ENCODE results near the gene HYCC1. TPM values are rescaled to one million over a fixed set of nuclear protein-coding genes. Genes with fewer than 3 reads are reported as not detected.
A peak's percentile ranks its signal among the peaks of the same experiment; 100 is the strongest.
"Not testable (repeated sequence)": the region's sequence is repeated elsewhere in the genome, so short reads cannot be mapped to it uniquely, and the experiment has no call there.

Gene HYCC1
- total RNA-seq: 10 to 100 TPM in 2 of 4 donors, 1 to 10 TPM in 2; 3.6 to 13.4 (median 10.2) TPM

DNA sequence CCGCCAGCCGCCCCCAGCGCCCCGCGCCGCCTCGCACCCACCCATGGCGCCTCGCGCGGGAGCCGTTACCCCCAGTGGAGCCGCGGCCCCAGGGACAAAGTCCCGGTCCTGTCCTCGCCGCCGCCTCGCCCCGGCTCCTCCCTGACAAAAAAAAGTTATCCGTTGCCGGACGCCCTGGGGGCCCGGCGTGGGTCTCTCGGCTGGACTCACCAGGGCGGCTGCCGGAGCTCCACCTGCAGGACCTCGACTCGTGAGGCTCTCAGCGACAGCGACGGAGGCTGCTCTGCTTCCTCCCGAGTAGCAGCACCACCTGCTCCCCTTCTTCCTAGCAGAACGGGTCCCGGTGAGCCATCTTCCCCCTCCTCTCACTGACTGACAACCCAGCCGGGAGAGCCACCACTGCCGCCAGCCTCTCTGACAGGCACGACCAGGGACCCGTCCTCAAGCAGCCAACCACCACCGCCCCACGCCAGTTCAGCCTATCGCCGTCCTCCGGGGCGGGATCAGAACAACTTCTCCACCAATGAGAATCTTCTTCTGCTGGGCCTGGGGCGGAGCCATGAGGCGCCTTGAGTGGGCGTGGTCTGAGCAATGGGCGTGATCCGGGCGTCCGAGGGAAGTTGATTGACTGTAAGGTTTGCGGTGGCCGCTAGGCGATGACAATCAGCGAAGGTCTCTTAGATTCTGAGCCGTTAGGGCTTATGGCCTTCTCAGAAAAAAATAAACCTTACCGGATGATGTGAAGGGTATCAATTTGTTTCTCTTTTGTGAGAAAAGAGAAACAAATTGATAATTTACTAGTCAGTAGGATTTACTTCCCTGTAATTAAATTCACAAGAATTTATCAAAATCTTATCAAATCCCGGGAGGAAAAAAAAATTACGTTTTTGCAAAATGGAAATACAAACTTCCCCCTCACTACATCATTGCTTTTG lies at the start of gene HYCC1:
Gene HYCC1 (minus strand): TSS at position 416 of the 935 bp plus-strand sequence. CDS start 23,019 bp downstream, outside the sequence.
- peak; percentile 99 to 100 for DNase-seq (ENCODE audit: low spot score in 2 of 2)
- H3K4me3 ChIP-seq (ENCODE audit: low read depth, poor library complexity, severe bottlenecking): peak within 1 kb of the TSS; percentile 92
- intact Hi-C loops (cut with DNase I; ENCODE audit: low total_unique reads): no loop called here
- 3 to 4% methylated on average over 34 to 37 of the region's 61 CpGs for WGBS, 2 donors
- TF ChIP-seq, protein P1, sequence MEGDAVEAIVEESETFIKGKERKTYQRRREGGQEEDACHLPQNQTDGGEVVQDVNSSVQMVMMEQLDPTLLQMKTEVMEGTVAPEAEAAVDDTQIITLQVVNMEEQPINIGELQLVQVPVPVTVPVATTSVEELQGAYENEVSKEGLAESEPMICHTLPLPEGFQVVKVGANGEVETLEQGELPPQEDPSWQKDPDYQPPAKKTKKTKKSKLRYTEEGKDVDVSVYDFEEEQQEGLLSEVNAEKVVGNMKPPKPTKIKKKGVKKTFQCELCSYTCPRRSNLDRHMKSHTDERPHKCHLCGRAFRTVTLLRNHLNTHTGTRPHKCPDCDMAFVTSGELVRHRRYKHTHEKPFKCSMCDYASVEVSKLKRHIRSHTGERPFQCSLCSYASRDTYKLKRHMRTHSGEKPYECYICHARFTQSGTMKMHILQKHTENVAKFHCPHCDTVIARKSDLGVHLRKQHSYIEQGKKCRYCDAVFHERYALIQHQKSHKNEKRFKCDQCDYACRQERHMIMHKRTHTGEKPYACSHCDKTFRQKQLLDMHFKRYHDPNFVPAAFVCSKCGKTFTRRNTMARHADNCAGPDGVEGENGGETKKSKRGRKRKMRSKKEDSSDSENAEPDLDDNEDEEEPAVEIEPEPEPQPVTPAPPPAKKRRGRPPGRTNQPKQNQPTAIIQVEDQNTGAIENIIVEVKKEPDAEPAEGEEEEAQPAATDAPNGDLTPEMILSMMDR (IDR thresholded peaks at IDR 0.05): no peak
- peak in 1 of 2 donors; percentile 77 for TF ChIP-seq POLR2A (IDR thresholded peaks at IDR 0.05)

DNA sequence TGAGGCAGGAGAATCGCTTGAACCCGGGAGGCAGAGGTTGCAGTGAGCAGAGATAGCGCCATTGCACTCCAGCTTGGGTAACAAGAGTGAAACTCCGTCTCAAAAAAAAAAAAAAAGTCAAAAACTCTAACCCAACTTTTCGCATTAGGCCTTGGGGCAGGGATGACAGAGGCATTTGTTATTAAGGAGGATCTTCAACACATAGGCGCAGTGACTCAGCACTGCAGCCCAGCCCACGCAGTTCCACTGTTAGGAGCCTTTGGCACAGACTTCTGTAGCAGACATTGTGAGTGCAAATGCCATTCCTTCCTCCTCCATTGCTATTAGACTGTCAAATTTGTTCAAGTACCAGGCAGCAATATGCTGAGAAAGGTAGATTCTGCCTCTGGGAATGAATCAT lies 48.5 kb upstream of the HYCC1 start:
- H3K4me3 ChIP-seq (ENCODE audit: low read depth, poor library complexity, severe bottlenecking): no peak overlapping the region
- 68 to 74% methylated on average over 7 of the region's 7 CpGs for WGBS, 2 donors
- intact Hi-C loops (cut with DNase I; ENCODE audit: low total_unique reads): no loop called here
- TF ChIP-seq, protein P1 (IDR thresholded peaks at IDR 0.05): no peak
- TF ChIP-seq POLR2A (IDR thresholded peaks at IDR 0.05): no peak
- DNase-seq (ENCODE audit: low spot score in 2 of 2): no peak

DNA sequence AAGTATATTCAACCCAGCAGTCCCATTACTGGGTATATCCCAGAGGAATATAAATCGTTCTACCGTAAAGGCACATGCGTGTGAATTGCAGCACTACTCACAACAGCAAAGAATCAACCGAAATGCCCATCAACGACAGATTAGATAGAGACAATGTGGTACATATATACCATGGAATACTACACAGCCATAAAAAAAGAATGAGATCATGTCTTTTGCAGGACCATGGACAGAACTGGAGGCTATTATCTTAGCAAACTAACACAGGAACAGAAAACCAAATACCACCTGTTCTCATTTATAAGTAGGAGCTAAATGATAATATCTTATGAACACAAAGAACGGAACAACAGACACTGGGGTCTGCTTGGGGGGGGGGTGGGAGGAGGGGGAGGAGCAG lies 47.4 kb upstream of the HYCC1 start:
- intact Hi-C loops (cut with DNase I; ENCODE audit: low total_unique reads): no loop called here
- H3K4me3 ChIP-seq (ENCODE audit: low read depth, poor library complexity, severe bottlenecking): no peak overlapping the region
- TF ChIP-seq, protein P1 (IDR thresholded peaks at IDR 0.05): no peak
- TF ChIP-seq POLR2A (IDR thresholded peaks at IDR 0.05): no peak
- no peak for DNase-seq (ENCODE audit: low spot score in 2 of 2)
- WGBS, 2 donors: 82 to 93% methylated on average over 6 of the region's 6 CpGs

DNA sequence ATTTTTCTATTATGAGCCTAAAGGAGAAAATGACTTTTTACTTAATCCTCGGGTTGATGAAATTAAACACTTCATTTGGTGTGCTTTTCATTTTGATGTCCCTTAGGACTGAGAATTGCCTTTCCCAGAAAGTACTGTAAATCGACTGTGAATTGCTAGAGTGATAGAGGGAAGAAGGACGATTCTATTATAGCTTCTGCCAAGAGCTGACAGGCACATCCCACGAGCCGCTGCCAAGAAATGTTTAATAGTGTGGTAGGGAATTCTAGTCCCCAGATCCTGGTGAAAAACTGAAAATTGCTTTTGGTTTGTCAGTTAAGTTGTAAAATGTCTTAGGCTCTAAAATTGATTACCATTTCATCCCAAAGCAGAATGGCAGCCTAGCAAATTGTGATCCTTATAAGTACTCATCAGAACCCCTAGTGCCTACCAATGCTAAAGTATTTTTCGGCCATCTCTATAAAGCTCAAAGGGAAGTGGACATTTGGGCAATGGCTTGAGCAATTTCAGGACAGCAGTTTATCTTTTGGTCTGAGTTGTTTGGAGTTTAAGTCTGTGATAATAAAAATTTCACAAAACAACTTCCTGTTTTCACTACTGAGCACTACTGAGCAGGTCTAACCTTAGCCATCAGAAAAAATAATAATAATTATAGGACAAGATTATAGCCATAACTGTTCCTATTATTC lies 44.6 kb upstream of the HYCC1 start:
- H3K4me3 ChIP-seq (ENCODE audit: low read depth, poor library complexity, severe bottlenecking): no peak overlapping the region
- intact Hi-C loops (cut with DNase I; ENCODE audit: low total_unique reads): loop anchor here (10.0 kb wide), 1 partner anchor 504 kb away; no protein-coding TSS in a partner anchor
- DNase-seq (ENCODE audit: low spot score in 2 of 2): no peak
- TF ChIP-seq, protein P1 (IDR thresholded peaks at IDR 0.05): no peak
- no peak for TF ChIP-seq POLR2A (IDR thresholded peaks at IDR 0.05)
- WGBS, 2 donors: 32 to 41% methylated on average over 6 of the region's 6 CpGs

DNA sequence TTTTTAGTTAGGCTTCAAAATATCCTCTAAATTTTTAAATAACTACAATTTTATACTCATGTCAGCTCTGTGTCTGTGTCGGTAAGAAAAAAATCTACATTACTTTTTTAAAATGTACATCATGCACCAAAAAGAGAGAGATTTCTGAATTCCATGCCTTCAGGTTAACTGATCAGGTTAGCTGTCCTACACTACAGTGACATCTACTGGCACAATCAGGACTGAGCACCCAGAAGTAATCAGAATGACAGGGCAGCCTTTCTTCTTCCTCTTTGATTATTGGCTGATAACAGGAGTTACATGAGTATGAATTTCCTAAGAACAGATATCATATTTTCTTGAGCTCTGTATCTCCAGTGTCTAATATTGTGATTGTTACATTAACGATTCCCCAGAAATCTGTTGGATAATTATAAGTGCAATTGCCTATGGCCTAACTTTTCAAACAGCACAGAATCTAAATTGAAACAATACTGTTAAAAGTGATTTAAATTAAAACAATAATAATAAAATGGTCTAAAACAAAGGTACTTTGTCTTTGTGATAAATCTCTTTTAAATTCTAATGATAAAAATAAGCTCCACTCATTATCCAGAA lies 41.8 kb upstream of the HYCC1 start:
- intact Hi-C loops (cut with DNase I; ENCODE audit: low total_unique reads): loop anchor here (10.0 kb wide), 1 partner anchor 501 kb away; no protein-coding TSS in a partner anchor
- TF ChIP-seq, protein P1 (IDR thresholded peaks at IDR 0.05): no peak
- TF ChIP-seq POLR2A (IDR thresholded peaks at IDR 0.05): no peak
- H3K4me3 ChIP-seq (ENCODE audit: low read depth, poor library complexity, severe bottlenecking): no peak overlapping the region
- DNase-seq (ENCODE audit: low spot score in 2 of 2): peak in 1 of 2 donors; percentile 46
- WGBS, 2 donors: 0 to 1% methylated on average over 2 of the region's 2 CpGs

DNA sequence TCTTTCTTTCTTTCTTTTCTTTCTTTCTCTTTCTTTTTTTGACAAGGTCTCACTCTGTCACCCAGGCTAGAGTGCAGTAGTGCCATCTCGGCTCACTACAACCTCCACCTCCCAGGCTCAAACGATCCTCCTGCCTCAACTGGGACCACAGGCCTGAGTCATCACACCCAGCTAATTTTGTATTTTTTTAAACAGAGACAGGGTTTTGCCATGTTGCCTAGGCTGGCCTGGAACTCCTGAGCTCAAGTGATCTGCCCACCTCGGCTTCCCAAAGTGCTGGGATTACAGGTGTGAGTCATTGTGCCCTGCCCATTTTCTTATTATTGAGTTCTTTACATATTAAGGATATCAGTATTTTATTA lies 37.2 kb upstream of the HYCC1 start:
- not testable (repeated sequence) for H3K4me3 ChIP-seq (ENCODE audit: low read depth, poor library complexity, severe bottlenecking); DNase-seq (ENCODE audit: low spot score in 2 of 2)
- 70 to 83% methylated on average over 3 of the region's 3 CpGs for WGBS, 2 donors
- intact Hi-C loops (cut with DNase I; ENCODE audit: low total_unique reads): loop anchor here (10.0 kb wide), 1 partner anchor 496 kb away; no protein-coding TSS in a partner anchor

DNA sequence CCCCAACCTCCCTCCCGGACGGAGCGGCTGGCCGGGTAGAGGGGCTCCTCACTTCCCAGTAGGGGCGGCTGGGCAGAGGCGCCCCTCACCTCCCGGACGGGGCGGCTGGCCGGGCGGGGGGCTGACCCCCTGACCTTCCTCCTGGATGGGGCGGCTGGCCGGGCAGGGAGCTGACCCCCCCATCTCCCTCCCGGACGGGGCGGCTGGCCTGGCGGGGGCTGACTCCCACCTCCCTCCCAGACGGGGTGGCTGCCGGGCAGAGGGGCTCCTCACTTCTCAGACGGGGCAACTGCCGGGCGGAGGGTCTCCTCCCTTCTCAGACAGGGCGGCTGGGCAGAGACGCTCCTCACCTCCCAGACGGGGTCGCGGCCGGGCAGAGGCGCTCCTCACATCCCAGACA lies 32.4 kb upstream of the HYCC1 start:
- WGBS, 2 donors: 75 to 98% methylated on average over 4 to 12 of the region's 29 CpGs
- H3K4me3 ChIP-seq (ENCODE audit: low read depth, poor library complexity, severe bottlenecking); DNase-seq (ENCODE audit: low spot score in 2 of 2): not testable (repeated sequence)
- intact Hi-C loops (cut with DNase I; ENCODE audit: low total_unique reads): loop anchor here (10.0 kb wide), 1 partner anchor 192 kb away; no protein-coding TSS in a partner anchor

DNA sequence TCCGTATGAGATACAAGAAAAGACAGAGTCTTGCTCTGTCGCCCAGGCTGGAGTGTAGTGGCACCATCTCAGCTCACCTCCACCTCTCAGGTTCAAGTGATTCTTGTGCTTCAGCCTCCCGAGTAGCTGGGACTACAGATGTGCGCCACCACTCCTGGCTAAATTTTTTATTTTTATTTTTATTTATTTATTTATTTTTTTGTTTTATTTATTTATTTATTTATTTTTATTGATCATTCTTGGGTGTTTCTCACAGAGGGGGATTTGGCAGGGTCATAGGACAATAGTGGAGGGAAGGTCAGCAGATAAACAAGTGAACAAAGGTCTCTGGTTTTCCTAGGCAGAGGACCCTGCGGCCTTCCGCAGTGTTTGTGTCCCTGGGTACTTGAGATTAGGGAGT lies 31.2 kb upstream of the HYCC1 start:
- not testable (repeated sequence) for DNase-seq (ENCODE audit: low spot score in 2 of 2); H3K4me3 ChIP-seq (ENCODE audit: low read depth, poor library complexity, severe bottlenecking)
- 78 to 86% methylated on average over 4 of the region's 6 CpGs for WGBS, 2 donors
- intact Hi-C loops (cut with DNase I; ENCODE audit: low total_unique reads): loop anchor here (10.0 kb wide), 1 partner anchor 190 kb away; no protein-coding TSS in a partner anchor

All from lower leg skin (tissue), 4 donors.